NCI-H226 (cell line): ENCODE data around the gene ZDHHC5.

ENCODE experiments used
- DNase-seq: peaks from one replicate; pipeline ENCODE4 v3.0.0-alpha.2; 2015

The ZDHHC5 gene

DNA sequence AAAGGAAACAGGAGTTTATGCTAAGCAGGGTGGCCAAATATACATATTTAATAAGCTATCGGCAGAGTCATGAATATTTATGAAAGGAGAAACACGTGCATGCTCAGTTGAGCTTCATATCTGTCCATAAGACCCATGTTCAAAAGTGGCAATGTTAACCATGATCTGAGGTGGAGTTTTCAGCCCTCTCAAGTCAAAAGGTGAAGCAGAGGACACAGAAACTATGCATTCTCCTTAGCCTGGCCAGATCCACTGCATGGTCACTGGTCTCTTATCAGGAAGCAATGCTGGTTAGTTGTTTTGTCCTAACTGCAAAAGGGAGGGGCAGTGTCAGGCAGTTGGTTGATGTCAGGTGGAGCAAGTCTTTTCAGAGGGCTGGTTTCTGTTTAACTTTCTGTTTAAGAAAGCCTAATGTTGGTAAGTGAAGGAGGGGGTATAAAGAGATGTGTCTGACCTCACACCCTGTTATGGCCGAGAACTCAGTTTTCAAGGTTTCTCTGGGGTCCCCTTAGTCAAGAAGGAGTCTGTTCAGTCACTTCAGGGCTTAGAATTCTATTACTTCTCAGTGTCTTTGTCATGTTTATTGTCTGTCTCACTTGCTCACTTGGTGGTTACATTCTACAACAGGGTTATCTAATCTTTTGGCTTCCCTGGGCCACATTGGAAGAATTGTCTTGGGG lies 67.8 kb downstream of the ZDHHC5 start:
- DNase-seq = no peak

DNA sequence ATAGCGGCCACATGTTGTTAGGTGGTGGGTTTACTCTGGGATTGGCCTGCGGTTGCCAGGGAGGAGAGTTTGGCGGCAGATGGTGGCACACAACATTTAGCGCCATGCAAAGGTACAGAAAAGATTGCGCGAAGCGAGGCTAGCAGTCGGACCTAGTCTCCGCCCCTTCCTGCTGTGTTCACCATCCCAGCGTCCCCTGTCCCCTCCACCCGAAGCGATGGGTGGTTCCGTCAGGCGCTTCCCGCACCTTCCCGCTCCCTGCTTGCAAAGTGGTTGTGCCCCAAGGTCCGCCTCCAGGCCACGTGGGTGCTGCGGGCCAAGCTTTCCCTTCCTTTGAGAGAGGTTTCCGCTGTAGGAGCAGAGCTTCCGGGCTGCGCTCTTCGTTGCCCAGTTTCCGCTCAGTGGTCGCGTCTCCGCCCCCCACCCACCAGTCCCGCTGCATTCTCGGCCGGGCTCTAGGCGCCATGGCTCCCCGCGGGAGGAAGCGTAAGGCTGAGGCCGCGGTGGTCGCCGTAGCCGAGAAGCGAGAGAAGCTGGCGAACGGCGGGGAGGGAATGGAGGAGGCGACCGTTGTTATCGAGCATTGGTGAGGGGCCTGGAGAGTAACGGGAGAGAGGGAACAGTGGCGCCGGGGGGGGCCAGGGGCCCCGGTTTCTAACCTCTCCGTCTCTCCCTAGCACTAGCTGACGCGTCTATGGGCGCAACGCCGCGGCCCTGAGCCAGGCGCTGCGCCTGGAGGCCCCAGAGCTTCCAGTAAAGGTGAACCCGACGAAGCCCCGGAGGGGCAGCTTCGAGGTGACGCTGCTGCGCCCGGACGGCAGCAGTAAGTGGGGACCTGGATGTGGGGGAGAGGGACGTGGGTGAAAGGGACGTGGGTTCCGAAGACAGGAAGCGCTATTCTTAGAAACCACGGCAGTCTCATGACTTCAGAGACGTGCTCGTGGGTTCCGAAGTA lies 73.5 kb downstream of the ZDHHC5 start, which contains the start of gene SELENOH:
SELENOH (plus strand) TSS at position 360 of the 955 bp plus-strand sequence; CDS start at position 465, 105 bp downstream.
- peak; percentile 95 for DNase-seq

DNA sequence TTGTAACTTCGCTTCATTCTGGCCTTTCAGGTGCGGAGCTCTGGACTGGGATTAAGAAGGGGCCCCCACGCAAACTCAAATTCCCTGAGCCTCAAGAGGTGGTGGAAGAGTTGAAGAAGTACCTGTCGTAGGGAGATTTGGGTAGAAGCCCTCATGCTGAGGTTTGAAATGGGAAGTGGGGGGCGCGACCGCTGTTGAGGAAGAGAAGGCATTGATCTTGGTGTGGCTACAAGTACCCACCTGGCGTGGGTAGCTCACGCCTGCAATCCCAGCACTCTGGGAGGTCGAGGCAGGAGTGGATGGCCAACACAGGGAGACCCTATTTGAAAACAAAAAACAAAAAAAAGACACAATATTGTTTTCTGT lies 74.2 kb downstream of the ZDHHC5 start:
- DNase-seq = no peak

DNA sequence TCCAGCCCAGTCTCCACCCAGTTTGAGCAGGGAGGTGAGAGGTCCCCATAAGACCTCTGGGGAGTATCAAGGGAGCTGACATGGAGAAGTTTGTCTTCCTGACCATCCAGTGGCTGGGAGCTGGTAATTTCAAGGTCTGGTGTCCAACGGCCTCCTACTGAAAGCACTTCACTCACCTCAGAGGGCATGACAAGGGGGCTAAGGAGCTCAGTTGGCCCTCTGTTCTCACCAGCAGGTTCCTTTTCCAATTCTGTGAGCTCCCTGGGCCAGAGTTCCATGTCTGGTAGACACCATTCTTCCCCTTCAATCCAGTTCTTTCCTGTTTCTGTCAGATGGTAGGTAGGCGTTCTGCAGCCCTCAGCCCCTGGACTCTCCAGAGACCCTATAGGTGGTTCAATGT lies 76.4 kb downstream of the ZDHHC5 start:
- DNase-seq = no peak

DNA sequence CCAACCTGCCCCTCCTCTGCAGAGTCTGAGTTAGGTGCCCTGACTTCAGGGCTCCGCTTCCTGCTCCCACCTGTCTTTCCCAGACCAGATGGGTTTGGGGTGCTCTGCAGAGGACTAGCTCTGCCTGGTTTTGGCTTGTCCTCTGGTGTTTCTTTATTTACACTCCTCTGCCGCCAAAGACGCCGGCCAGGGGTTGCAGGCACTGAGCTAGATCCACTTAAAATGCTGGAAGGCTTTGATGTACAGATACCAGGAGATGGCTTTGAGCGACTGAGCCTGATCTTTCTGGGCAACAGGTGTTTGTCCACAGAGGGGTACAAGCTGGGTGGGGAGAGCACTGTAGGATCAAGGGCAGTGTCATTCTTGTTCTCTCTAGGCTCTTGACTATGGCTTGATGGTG lies 77.3 kb downstream of the ZDHHC5 start:
- no peak for DNase-seq

DNA sequence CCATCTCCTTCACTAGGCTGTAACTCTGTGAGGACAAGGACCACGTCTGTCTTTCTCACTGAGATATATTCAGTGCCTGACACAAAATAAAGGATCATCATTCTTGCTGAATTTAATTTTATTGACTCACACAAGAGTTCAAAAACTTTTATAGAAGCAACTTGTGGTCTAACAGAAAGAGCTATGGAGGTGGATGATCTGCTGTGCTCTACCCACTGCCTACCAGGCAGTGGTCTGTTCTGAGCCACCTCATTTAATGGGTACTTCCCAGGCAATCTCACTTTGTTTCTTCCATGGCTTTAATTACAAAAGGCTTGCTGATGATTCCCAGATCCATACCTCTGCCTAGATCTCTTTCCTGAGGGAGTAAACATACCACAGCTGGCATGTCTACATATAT lies 79.0 kb downstream of the ZDHHC5 start:
- no peak for DNase-seq
